Measurements from ENCODE around the gene ENTPD1. TPM values are rescaled to one million over a fixed set of nuclear protein-coding genes. Genes with fewer than 3 reads are reported as not detected.
"Not testable (repeated sequence)": the region's sequence is repeated elsewhere in the genome, so short reads cannot be mapped to it uniquely, and the experiment has no call there.

The ENTPD1 gene
- total RNA-seq, 2 experiments from 2014 or later: 2.5 to 2.8 TPM

GRCh38 chr10:95864906-95865813, 109.2 kb downstream of the ENTPD1 start:
- ChIA-PET POLR2A (interaction anchor here (0.9 to 1.2 kb wide), 3 partner anchors 21 to 171 kb away, joined by 3 to 13 read pairs (median 4); partner anchors contain the start of gene TCTN3), CTCF (interaction anchor here (0.7 to 4.8 kb wide), 15 partner anchors 13 to 435 kb away, joined by 3 to 99 read pairs (median 5); partner anchors contain the start of genes CC2D2B and TCTN3)
- peak; percentile 61 for DNase-seq
- Mint-ChIP-seq H3K4me3 (no peak overlapping the region), H3K4me1 (ENCODE audit: low read depth) (peaks cover 19% of the 10 kb centered on the region), H3K27me3 (no peaks in the 10 kb centered on the region), H3K27ac (peak overlapping the region; percentile 12), H3K36me3 (no peaks in the 10 kb centered on the region), H3K9me3 (no peaks in the 10 kb centered on the region)
- intact Hi-C loops (cut with micrococcal nuclease): loop anchor here (1.0 to 10.0 kb wide), 4 partner anchors 33 to 490 kb away; no protein-coding TSS in a partner anchor

DNA sequence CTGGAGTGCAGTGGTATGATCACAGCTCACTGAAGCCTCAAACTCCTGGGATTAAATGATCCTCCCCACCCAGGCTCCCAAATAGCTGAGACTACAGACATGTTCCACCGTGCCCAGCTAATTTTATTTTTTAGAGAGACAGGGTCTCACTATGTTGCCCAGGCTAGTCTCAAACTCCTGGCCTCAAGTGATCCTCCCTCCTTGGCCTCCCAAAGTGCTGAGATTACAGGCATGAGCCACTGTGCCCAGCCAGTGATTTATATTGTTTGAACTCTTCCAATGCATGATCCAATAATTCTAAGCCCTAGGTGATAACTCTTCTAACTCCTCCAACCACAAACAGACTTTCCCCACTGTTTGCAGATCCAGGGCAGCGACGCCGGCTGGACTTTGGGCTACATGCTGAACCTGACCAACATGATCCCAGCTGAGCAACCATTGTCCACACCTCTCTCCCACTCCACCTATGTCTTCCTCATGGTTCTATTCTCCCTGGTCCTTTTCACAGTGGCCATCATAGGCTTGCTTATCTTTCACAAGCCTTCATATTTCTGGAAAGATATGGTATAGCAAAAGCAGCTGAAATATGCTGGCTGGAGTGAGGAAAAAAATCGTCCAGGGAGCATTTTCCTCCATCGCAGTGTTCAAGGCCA, 110.0 kb downstream of the ENTPD1 start:
- CTCF ChIA-PET: interaction anchor here (1.0 to 4.8 kb wide), 11 partner anchors 12 to 436 kb away, joined by 3 to 99 read pairs (median 8); partner anchors contain the start of genes CC2D2B and TCTN3
- intact Hi-C loops (cut with micrococcal nuclease): loop anchor here (1.0 to 10.0 kb wide), 4 partner anchors 34 to 491 kb away; no protein-coding TSS in a partner anchor
- POLR2A ChIA-PET: interaction anchor here (1.0 kb wide), 1 partner anchor 34 kb away, joined by 3 read pairs; no protein-coding TSS in a partner anchor
- no peak overlapping the region for H3K27ac Mint-ChIP-seq
- H3K4me1 Mint-ChIP-seq (ENCODE audit: low read depth): peaks cover 19% of the 10 kb centered on the region
- H3K36me3 Mint-ChIP-seq: peaks cover 5% of the 10 kb centered on the region
- H3K27me3 Mint-ChIP-seq: no peaks in the 10 kb centered on the region
- DNase-seq: no peak
- no peaks in the 10 kb centered on the region for H3K9me3 Mint-ChIP-seq
- H3K4me3 Mint-ChIP-seq: no peak overlapping the region

DNA sequence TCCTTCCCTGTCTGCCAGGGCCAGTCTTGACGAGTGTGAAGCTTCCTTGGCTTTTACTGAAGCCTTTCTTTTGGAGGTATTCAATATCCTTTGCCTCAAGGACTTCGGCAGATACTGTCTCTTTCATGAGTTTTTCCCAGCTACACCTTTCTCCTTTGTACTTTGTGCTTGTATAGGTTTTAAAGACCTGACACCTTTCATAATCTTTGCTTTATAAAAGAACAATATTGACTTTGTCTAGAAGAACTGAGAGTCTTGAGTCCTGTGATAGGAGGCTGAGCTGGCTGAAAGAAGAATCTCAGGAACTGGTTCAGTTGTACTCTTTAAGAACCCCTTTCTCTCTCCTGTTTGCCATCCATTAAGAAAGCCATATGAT, 110.5 kb downstream of the ENTPD1 start:
- H3K27me3 Mint-ChIP-seq: no peaks in the 10 kb centered on the region
- DNase-seq: no peak
- CTCF ChIA-PET: interaction anchor here (1.0 to 4.8 kb wide), 4 partner anchors 24 to 363 kb away, joined by 3 to 99 read pairs (median 33); partner anchors contain the start of gene TCTN3
- peaks cover 5% of the 10 kb centered on the region for H3K36me3 Mint-ChIP-seq
- H3K27ac Mint-ChIP-seq: no peak overlapping the region
- intact Hi-C loops (cut with micrococcal nuclease): loop anchor here (10.0 kb wide), 1 partner anchor 492 kb away; no protein-coding TSS in a partner anchor
- H3K4me3 Mint-ChIP-seq: no peak overlapping the region
- POLR2A ChIA-PET: no interaction called here
- H3K4me1 Mint-ChIP-seq (ENCODE audit: low read depth): peaks cover 19% of the 10 kb centered on the region
- H3K9me3 Mint-ChIP-seq: no peaks in the 10 kb centered on the region

- no peak for DNase-seq
- peaks cover 19% of the 10 kb centered on the region for H3K4me1 Mint-ChIP-seq (ENCODE audit: low read depth)
- intact Hi-C loops (cut with micrococcal nuclease): loop anchor here (10.0 kb wide), 1 partner anchor 493 kb away; no protein-coding TSS in a partner anchor
- H3K27ac Mint-ChIP-seq: no peak overlapping the region
- H3K4me3 Mint-ChIP-seq: no peak overlapping the region
- CTCF ChIA-PET: interaction anchor here (0.6 to 4.8 kb wide), 2 partner anchors 38 to 174 kb away, joined by 3 to 99 read pairs; partner anchors contain the start of gene TCTN3
- POLR2A ChIA-PET: no interaction called here
- no peaks in the 10 kb centered on the region for H3K9me3 Mint-ChIP-seq
- H3K36me3 Mint-ChIP-seq: peaks cover 7% of the 10 kb centered on the region
- H3K27me3 Mint-ChIP-seq: no peaks in the 10 kb centered on the region
Measured at GRCh38 chr10:95867866-95868265, 111.9 kb downstream of the ENTPD1 start.

- H3K36me3 Mint-ChIP-seq: peaks cover 38% of the 10 kb centered on the region
- intact Hi-C loops (cut with micrococcal nuclease): no loop called here
- H3K27ac Mint-ChIP-seq: no peak overlapping the region
- CTCF ChIA-PET: interaction anchor here (3.2 kb wide), 1 partner anchor 179 kb away, joined by 15 read pairs; the partner anchor contains the start of gene TCTN3
- POLR2A ChIA-PET: no interaction called here
- H3K9me3 Mint-ChIP-seq: peaks cover 6% of the 10 kb centered on the region
- H3K27me3 Mint-ChIP-seq: no peaks in the 10 kb centered on the region
- H3K4me1 Mint-ChIP-seq (ENCODE audit: low read depth): no peaks in the 10 kb centered on the region
- no peak overlapping the region for H3K4me3 Mint-ChIP-seq
- no peak for DNase-seq
Measured at GRCh38 chr10:95872158-95872711, 116.3 kb downstream of the ENTPD1 start.

DNA sequence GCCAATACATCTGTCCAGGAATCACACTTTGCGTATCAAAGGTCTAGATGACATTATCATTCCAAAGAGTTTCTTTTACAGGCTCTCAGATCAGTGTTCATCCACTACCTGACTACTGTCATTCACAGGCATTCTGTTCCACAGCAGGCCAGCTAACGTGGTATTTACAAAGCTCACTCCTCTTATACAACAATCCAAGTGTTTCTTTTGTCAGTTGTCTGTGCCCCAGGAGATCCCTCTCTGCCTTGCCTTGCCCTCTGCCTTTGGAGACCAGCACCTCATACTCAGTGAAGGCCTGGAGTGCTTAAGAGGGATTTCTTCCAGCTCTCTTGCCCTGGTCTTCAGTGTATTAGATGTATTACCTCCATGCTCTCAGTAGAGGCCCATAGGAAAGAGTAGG, 117.2 kb downstream of the ENTPD1 start:
- H3K4me1 Mint-ChIP-seq (ENCODE audit: low read depth): no peaks in the 10 kb centered on the region
- no peaks in the 10 kb centered on the region for H3K27me3 Mint-ChIP-seq
- peaks cover 41% of the 10 kb centered on the region for H3K36me3 Mint-ChIP-seq
- H3K9me3 Mint-ChIP-seq: peaks cover 6% of the 10 kb centered on the region
- no peak overlapping the region for H3K4me3 Mint-ChIP-seq
- ChIA-PET CTCF (no interaction called here), POLR2A (no interaction called here)
- DNase-seq: no peak
- no peak overlapping the region for H3K27ac Mint-ChIP-seq
- intact Hi-C loops (cut with micrococcal nuclease): no loop called here

GRCh38 chr10:95873651-95874050, 117.7 kb downstream of the ENTPD1 start:
- Mint-ChIP-seq H3K4me3 (no peak overlapping the region), H3K4me1 (ENCODE audit: low read depth) (no peaks in the 10 kb centered on the region), H3K9me3 (peaks cover 6% of the 10 kb centered on the region), H3K27ac (no peak overlapping the region), H3K36me3 (peaks cover 41% of the 10 kb centered on the region), H3K27me3 (no peaks in the 10 kb centered on the region)
- ChIA-PET POLR2A (no interaction called here), CTCF (no interaction called here)
- intact Hi-C loops (cut with micrococcal nuclease): no loop called here
- DNase-seq: no peak

DNA sequence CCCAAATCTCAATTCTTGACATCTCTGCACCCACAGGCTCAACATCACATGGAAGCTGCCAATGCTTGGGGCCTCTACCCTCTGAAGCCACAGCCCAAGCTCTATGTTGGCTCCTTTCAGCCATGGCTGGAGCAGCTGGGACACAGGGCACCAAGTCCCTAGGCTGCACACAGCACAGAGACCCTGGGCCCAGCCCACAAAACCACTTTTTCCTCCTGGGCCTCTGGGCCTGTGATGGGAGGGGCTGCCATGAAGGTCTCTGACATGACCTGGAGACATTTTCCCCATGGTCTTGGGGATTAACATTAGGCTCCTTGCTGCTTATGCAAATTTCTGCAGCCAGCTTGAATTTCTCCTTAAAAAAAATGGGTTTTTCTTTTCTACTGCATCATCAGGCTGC, 118.8 kb downstream of the ENTPD1 start:
- POLR2A ChIA-PET; DNase-seq; H3K27me3 Mint-ChIP-seq; intact Hi-C loops (cut with micrococcal nuclease); CTCF ChIA-PET; H3K27ac Mint-ChIP-seq; H3K9me3 Mint-ChIP-seq; H3K4me1 Mint-ChIP-seq (ENCODE audit: low read depth); H3K4me3 Mint-ChIP-seq: not testable (repeated sequence)
- H3K36me3 Mint-ChIP-seq: peaks cover 41% of the 10 kb centered on the region

DNA sequence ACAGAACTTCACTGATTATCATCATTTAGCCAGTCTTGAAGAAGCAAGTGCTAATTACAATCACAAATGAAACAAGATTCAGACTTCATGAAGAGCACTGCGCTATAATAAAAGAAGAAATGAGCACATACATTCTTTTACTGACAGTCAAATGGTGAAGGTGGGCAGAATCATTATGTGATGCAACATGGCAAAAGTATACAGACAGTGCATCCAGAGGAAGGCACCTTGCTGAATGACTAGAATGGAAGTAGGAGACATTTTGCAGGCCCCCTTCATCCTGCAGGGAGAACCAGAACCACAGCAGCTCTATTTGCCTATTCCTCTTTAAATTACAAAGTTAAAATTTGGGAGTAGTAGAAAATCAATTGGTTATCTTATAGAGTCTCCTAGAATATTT, 120.8 kb downstream of the ENTPD1 start:
- no peak overlapping the region for H3K27ac Mint-ChIP-seq
- no peak for DNase-seq
- H3K4me3 Mint-ChIP-seq: no peak overlapping the region
- no peaks in the 10 kb centered on the region for H3K4me1 Mint-ChIP-seq (ENCODE audit: low read depth)
- H3K27me3 Mint-ChIP-seq: no peaks in the 10 kb centered on the region
- ChIA-PET CTCF (no interaction called here), POLR2A (no interaction called here)
- peaks cover 36% of the 10 kb centered on the region for H3K36me3 Mint-ChIP-seq
- intact Hi-C loops (cut with micrococcal nuclease): no loop called here
- peaks cover 6% of the 10 kb centered on the region for H3K9me3 Mint-ChIP-seq

GRCh38 chr10:95877881-95878280, 121.9 kb downstream of the ENTPD1 start:
- Mint-ChIP-seq H3K27me3 (no peaks in the 10 kb centered on the region), H3K9me3 (peaks cover 6% of the 10 kb centered on the region), H3K4me1 (ENCODE audit: low read depth) (no peaks in the 10 kb centered on the region), H3K36me3 (peaks cover 38% of the 10 kb centered on the region), H3K4me3 (no peak overlapping the region), H3K27ac (no peak overlapping the region)
- CTCF ChIA-PET: interaction anchor here (1.0 kb wide), 1 partner anchor 13 kb away, joined by 5 read pairs; no protein-coding TSS in a partner anchor
- intact Hi-C loops (cut with micrococcal nuclease): no loop called here
- DNase-seq: no peak
- POLR2A ChIA-PET: no interaction called here

GRCh38 chr10:95880704-95881103, 124.7 kb downstream of the ENTPD1 start:
- H3K27me3 Mint-ChIP-seq: no peaks in the 10 kb centered on the region
- intact Hi-C loops (cut with micrococcal nuclease): no loop called here
- CTCF ChIA-PET: no interaction called here

GRCh38 chr10:95881316-95881715, 125.4 kb downstream of the ENTPD1 start:
- intact Hi-C loops (cut with micrococcal nuclease): no loop called here
- CTCF ChIA-PET: no interaction called here
- H3K36me3 Mint-ChIP-seq: peaks cover 11% of the 10 kb centered on the region
- POLR2A ChIA-PET: no interaction called here
- no peaks in the 10 kb centered on the region for H3K27me3 Mint-ChIP-seq
- H3K4me3 Mint-ChIP-seq: no peak overlapping the region
- no peak overlapping the region for H3K27ac Mint-ChIP-seq
- no peaks in the 10 kb centered on the region for H3K4me1 Mint-ChIP-seq (ENCODE audit: low read depth)
- DNase-seq: no peak
- H3K9me3 Mint-ChIP-seq: no peaks in the 10 kb centered on the region

More at GRCh38 chr10:95880704-95881103, 124.7 kb downstream of the ENTPD1 start:
- no peak overlapping the region for H3K4me3 Mint-ChIP-seq
- POLR2A ChIA-PET: no interaction called here
- no peak for DNase-seq
- no peaks in the 10 kb centered on the region for H3K4me1 Mint-ChIP-seq (ENCODE audit: low read depth)
- no peaks in the 10 kb centered on the region for H3K9me3 Mint-ChIP-seq
- H3K36me3 Mint-ChIP-seq: peaks cover 14% of the 10 kb centered on the region
- H3K27ac Mint-ChIP-seq: no peak overlapping the region
